ENCODE results near the gene USP14. TPM values are rescaled to one million over a fixed set of nuclear protein-coding genes. Genes with fewer than 3 reads are reported as not detected.

The USP14 gene
- total RNA-seq, 1 experiment from 2014 or later = 72.4 TPM

GRCh38 chr18:183769-184168, 25.4 kb downstream of the USP14 start (continued):
- TF ChIP-seq E2F4 (CRISPR knock-in tag; IDR thresholded peaks at IDR 0.05; ENCODE audit: borderline replicate concordance, low read depth) (no peak), ATF3 (CRISPR knock-in tag; conservative IDR thresholded peaks at IDR 0.05) (no peak), SMAD3 (CRISPR knock-in tag; IDR thresholded peaks at IDR 0.05; ENCODE audit: borderline replicate concordance) (no peak), ERG (CRISPR knock-in tag; IDR thresholded peaks at IDR 0.05) (no peak), ZNF532 (CRISPR knock-in tag; IDR thresholded peaks at IDR 0.05; ENCODE audit: borderline replicate concordance) (no peak)

GRCh38 chr18:189254-189653, 30.9 kb downstream of the USP14 start:
- H3K9me3 Mint-ChIP-seq = no peaks in the 10 kb centered on the region
- POLR2A ChIA-PET = interaction anchor here (0.6 kb wide), 1 partner anchor 24 kb away, joined by 3 read pairs; no protein-coding TSS in a partner anchor
- ATAC-seq = no peak
- no peaks in the 10 kb centered on the region for H3K36me3 Mint-ChIP-seq
- peaks cover 3% of the 10 kb centered on the region; the same call in 1 of the 2 replicates for H3K4me1 Mint-ChIP-seq
- H3K27me3 Mint-ChIP-seq (ENCODE audit: low read depth) = no peaks in the 10 kb centered on the region
- TF ChIP-seq NFE2L1 (CRISPR knock-in tag; IDR thresholded peaks at IDR 0.05) (no peak), JUN (CRISPR knock-in tag; IDR thresholded peaks at IDR 0.05) (no peak), AFF4 (CRISPR knock-in tag; IDR thresholded peaks at IDR 0.05; ENCODE audit: borderline replicate concordance) (no peak), KAT7 (CRISPR knock-in tag; IDR thresholded peaks at IDR 0.05; ENCODE audit: borderline replicate concordance) (no peak)
- no peak overlapping the region for H3K4me3 Mint-ChIP-seq
- CTCF ChIA-PET = no interaction called here
- peak overlapping the region; percentile 70; the same call in 1 of the 2 replicates for H3K27ac Mint-ChIP-seq
- DNase-seq (ENCODE audit: low spot score) = no peak

- DNase-seq (ENCODE audit: low spot score) = no peak
- Mint-ChIP-seq H3K4me1 (peaks cover 3% of the 10 kb centered on the region; the same call in 1 of the 2 replicates), H3K4me3 (no peak overlapping the region), H3K27me3 (ENCODE audit: low read depth) (no peaks in the 10 kb centered on the region), H3K9me3 (no peaks in the 10 kb centered on the region), H3K27ac (no peak overlapping the region), H3K36me3 (peaks cover 7% of the 10 kb centered on the region)
- ChIA-PET CTCF (no interaction called here), POLR2A (no interaction called here)
- TF ChIP-seq SP1 (CRISPR knock-in tag; conservative IDR thresholded peaks at IDR 0.05) (no peak), ATF6 (CRISPR knock-in tag; IDR thresholded peaks at IDR 0.05) (no peak), JAZF1 (CRISPR knock-in tag; IDR thresholded peaks at IDR 0.05) (no peak), NFE2L1 (CRISPR knock-in tag; IDR thresholded peaks at IDR 0.05) (no peak), NR2C2 (CRISPR knock-in tag; IDR thresholded peaks at IDR 0.05) (no peak), ZNF671 (CRISPR knock-in tag; IDR thresholded peaks at IDR 0.05) (no peak), ERG (CRISPR knock-in tag; IDR thresholded peaks at IDR 0.05) (no peak), JUN (CRISPR knock-in tag; IDR thresholded peaks at IDR 0.05) (no peak)
- no peak for ATAC-seq
Observed at GRCh38 chr18:191725-192124, 33.4 kb downstream of the USP14 start.

Measured in WTC11 (cell line).